HepG2 (cell line): ENCODE results near the gene PSMA3. TPM values are rescaled to one million over a fixed set of nuclear protein-coding genes. Genes with fewer than 3 reads are reported as not detected.

Experiments
- ASH2L ChIP-seq: fragments of 300-600, 200-600 bp; sonication (generic); IDR thresholded peaks from 2 replicates; pipeline ENCODE4 v1.7.0; 2017; ENCODE audit warnings: low read depth, mild to moderate bottlenecking, moderate library complexity, mixed read lengths, low read length; ENCODE audit not compliant: insufficient read length
- CAMTA2 ChIP-seq: sonication (generic); formaldehyde crosslinking; IDR thresholded peaks from 2 replicates; pipeline ENCODE4 v1.4.0; 2020; ENCODE audit warnings: mild to moderate bottlenecking, missing genetic modification reagents, borderline replicate concordance
- CREB1 ChIP-seq, 2 experiments: fragments of 450-650 bp in 1 of 2; IDR thresholded peaks; 2 replicates each; pipeline ENCODE4 v1.6.1; 2016 to 2017; ENCODE audit warnings: control low read depth in 1 of 2, mild to moderate bottlenecking in 1 of 2, missing compliant biosample characterization in 1 of 2, missing genetic modification characterization in 1 of 2
- EP300 ChIP-seq, 3 experiments: sonication (generic) in 1 of 3; formaldehyde crosslinking in 1 of 3; IDR thresholded peaks; 2 replicates each; pipeline versions ENCODE4 v1.5.1 to v1.6.1; 2011 to 2020; ENCODE audit warnings: low read depth in 2 of 3, low read length in 2 of 3, borderline replicate concordance in 1 of 3, improper control_type of control experiment in 1 of 3, mild to moderate bottlenecking in 1 of 3, missing genetic modification reagents in 1 of 3, moderate library complexity in 1 of 3
- ERF ChIP-seq: IDR thresholded peaks from 2 replicates; pipeline ENCODE4 v1.6.1; 2018; ENCODE audit warnings: missing biosample characterization, missing genetic modification reagents
- GABPB1 ChIP-seq: IDR thresholded peaks from 2 replicates; pipeline ENCODE4 v1.6.1; 2016; ENCODE audit warnings: mild to moderate bottlenecking, missing genetic modification reagents, moderate library complexity, missing compliant biosample characterization
- GLI4 ChIP-seq: sonication (generic); formaldehyde crosslinking; IDR thresholded peaks from 2 replicates; pipeline ENCODE4 v1.5.1; 2020; ENCODE audit warnings: missing genetic modification reagents, mild to moderate bottlenecking, moderate library complexity, borderline replicate concordance
- HDAC2 ChIP-seq: sonication (generic); formaldehyde crosslinking; IDR thresholded peaks from 2 replicates; pipeline ENCODE4 v1.4.0; 2020; ENCODE audit warnings: missing genetic modification reagents
- KAT8 ChIP-seq: IDR thresholded peaks from 2 replicates; pipeline ENCODE4 v1.6.1; 2016; ENCODE audit warnings: missing genetic modification reagents, missing compliant biosample characterization
- KLF16 ChIP-seq, 2 experiments: sonication (generic) in 1 of 2; formaldehyde crosslinking in 1 of 2; IDR thresholded peaks; 2 replicates each; pipeline versions ENCODE4 v1.6.1 to v1.8.0; 2016 to 2023; ENCODE audit warnings: missing genetic modification reagents in 2 of 2, missing compliant biosample characterization in 1 of 2
- MAF1 ChIP-seq: sonication (generic); formaldehyde crosslinking; IDR thresholded peaks from 2 replicates; pipeline ENCODE4 v1.5.0; 2020; ENCODE audit warnings: missing genetic modification reagents, borderline replicate concordance
- MEIS2 ChIP-seq: sonication (generic); formaldehyde crosslinking; IDR thresholded peaks from 2 replicates; pipeline ENCODE4 v1.9.0; 2021; ENCODE audit warnings: mild to moderate bottlenecking, missing genetic modification reagents
- MIER2 ChIP-seq: IDR thresholded peaks from 2 replicates; pipeline ENCODE4 v1.6.1; 2016; ENCODE audit warnings: missing biosample characterization, missing genetic modification reagents
- POGZ ChIP-seq: sonication (generic); formaldehyde crosslinking; IDR thresholded peaks from 2 replicates; pipeline ENCODE4 v1.4.0; 2020; ENCODE audit warnings: mild to moderate bottlenecking, missing genetic modification reagents
- RBFOX2 ChIP-seq: fragments of 200-400 bp; formaldehyde crosslinking; IDR thresholded peaks from 2 replicates; pipeline ENCODE4 v1.6.1; 2017; ENCODE audit warnings: low read depth, mild to moderate bottlenecking, low read length
- RXRB ChIP-seq: IDR thresholded peaks from 2 replicates; pipeline ENCODE4 v1.6.1; 2016; ENCODE audit warnings: borderline replicate concordance, missing genetic modification reagents, missing compliant biosample characterization
- SKI ChIP-seq: fragments of 450-650 bp; IDR thresholded peaks from one replicate; pipeline ENCODE4 v1.6.1; 2018; ENCODE audit warnings: mild to moderate bottlenecking; ENCODE audit not compliant: partially characterized antibody
- TCF7 ChIP-seq: sonication (generic); IDR thresholded peaks from 2 replicates; pipeline ENCODE4 v1.6.1; 2016; ENCODE audit warnings: antibody characterized with exemption, low read depth
- ZFP36L2 ChIP-seq: sonication (generic); formaldehyde crosslinking; IDR thresholded peaks from 2 replicates; pipeline ENCODE4 v1.4.0; 2020; ENCODE audit warnings: missing genetic modification reagents
- ZNF317 ChIP-seq: sonication (generic); formaldehyde crosslinking; IDR thresholded peaks from 2 replicates; pipeline ENCODE4 v1.5.0; 2020; ENCODE audit warnings: mild to moderate bottlenecking, missing genetic modification reagents
- ZNF441 ChIP-seq: sonication (generic); formaldehyde crosslinking; IDR thresholded peaks from 2 replicates; pipeline ENCODE4 v1.7.0; 2021; ENCODE audit warnings: missing genetic modification reagents, borderline replicate concordance
- ZNF549 ChIP-seq: sonication (generic); formaldehyde crosslinking; IDR thresholded peaks from 2 replicates; pipeline ENCODE4 v1.5.0; 2020; ENCODE audit warnings: missing genetic modification reagents
- polyA plus RNA-seq, 8 experiments: library from polyadenylated mRNA; depleted of rRNA in 3 of 8; stranded (reverse) in 7 of 8; unstranded in 1 of 8; fragments of >200 nt; fragmentation: Illumina TruSeq in 4 of 8; extraction: Trizol in 4 of 8; gene quantifications; 2 replicates each; pipeline versions ENCODE4 v1.2.1 to v1.2.3, GENCODE V29; 2011 to 2016; ENCODE audit warnings: low read depth in 4 of 8, missing spikeins in 1 of 8, mixed read lengths in 1 of 8; ENCODE audit not compliant: insufficient read depth in 1 of 8
- total RNA-seq, 5 experiments: library from RNA; depleted of rRNA; stranded (reverse); fragments of >200 nt; fragmentation: Illumina TruSeq; extraction: Trizol; gene quantifications; 2 replicates each; pipeline ENCODE4 v1.2.3, GENCODE V29; 2016; ENCODE audit warnings: low read depth in 1 of 5
- TF ChIP-seq, protein P1 (sequence below): sonication (generic); formaldehyde crosslinking; IDR thresholded peaks from 2 replicates; pipeline ENCODE4 v1.4.0; 2020; ENCODE audit warnings: low read depth, mild to moderate bottlenecking, missing genetic modification reagents
- TF ChIP-seq, protein P2 (sequence below): sonication (generic); formaldehyde crosslinking; IDR thresholded peaks from 2 replicates; pipeline ENCODE4 v1.4.0; 2020; ENCODE audit warnings: missing genetic modification reagents, mild to moderate bottlenecking, borderline replicate concordance

The PSMA3 gene
- total and polyA plus RNA-seq, 2 of the 13 experiments (the other 11 are each of a cell fraction or from before 2014, with no cell fraction given): 232 to 275 TPM

DNA sequence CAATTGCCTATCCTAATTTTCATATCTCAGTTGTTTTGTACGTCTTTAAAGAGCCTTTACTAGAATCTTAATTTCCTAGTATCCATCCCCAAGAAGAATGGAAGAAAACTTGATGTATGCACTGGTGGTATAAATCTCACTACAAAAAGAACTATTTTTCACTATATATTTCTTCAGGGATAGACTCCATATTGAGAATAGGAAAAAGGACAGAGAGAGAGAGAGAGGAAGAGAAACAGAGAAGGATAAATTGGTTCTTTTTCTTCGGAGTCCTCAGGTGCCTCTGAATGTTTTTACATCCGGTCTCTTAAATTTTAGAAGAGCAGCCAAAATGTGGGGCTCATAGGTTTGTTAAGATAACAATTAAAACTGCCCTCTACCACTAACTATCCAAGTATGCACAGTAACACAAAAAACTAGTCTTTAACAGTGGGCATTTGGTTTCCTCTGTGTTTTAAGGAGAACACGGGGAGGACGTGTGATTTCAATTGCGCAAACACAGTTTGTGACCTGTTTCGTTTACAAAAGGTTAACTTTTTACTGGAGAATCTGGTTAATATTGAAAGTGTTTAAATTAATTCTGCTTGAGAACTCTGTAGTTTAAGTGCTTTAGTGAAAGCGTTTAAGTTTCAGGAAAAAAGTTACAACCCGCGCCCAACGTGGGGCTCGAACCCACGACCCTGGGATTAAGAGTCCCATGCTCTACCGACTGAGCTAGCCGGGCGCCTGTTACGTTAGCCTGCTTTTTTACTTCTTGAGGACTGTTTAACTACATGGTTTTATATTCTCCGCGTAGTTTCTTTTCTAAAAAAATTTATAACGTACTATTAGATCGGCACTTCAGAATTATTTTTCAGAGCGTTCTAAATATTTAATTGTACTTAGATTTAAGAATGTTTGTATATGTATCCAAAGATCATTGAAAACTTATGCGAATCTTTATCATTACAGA is 5.1 kb upstream of the PSMA3 start (continued):
- TF ChIP-seq, protein P1, sequence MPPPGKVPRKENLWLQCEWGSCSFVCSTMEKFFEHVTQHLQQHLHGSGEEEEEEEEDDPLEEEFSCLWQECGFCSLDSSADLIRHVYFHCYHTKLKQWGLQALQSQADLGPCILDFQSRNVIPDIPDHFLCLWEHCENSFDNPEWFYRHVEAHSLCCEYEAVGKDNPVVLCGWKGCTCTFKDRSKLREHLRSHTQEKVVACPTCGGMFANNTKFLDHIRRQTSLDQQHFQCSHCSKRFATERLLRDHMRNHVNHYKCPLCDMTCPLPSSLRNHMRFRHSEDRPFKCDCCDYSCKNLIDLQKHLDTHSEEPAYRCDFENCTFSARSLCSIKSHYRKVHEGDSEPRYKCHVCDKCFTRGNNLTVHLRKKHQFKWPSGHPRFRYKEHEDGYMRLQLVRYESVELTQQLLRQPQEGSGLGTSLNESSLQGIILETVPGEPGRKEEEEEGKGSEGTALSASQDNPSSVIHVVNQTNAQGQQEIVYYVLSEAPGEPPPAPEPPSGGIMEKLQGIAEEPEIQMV (CRISPR knock-in tag): no peak
- TF ChIP-seq KAT8 (CRISPR knock-in tag) (peak; percentile 44; the same call in 1 of the 2 replicates), ZNF549 (CRISPR knock-in tag) (no peak), KLF16 (CRISPR knock-in tag; IDR thresholded peaks at IDR 0.05) (peak in 1 of 2 experiments; percentile 68; a peak in 2 of 4 replicates), ERF (CRISPR knock-in tag) (peak; percentile 66; the same call in 1 of the 2 replicates), EP300 (IDR thresholded peaks at IDR 0.05; ENCODE audit: low read depth in 2 of 2, low read length in 2 of 2) (no peak), EP300 (CRISPR knock-in tag; IDR thresholded peaks at IDR 0.05; ENCODE audit: borderline replicate concordance) (no peak), MEIS2 (CRISPR knock-in tag) (no peak), POGZ (CRISPR knock-in tag) (peak; percentile 20; the same call in 1 of the 2 replicates), ASH2L (peak; percentile 72), RXRB (CRISPR knock-in tag) (peak; percentile 45; the same call in 1 of the 2 replicates), MIER2 (0 out of 2 replicates have a peak, but pooled peaks have one; percentile 38), GLI4 (CRISPR knock-in tag) (no peak), GABPB1 (CRISPR knock-in tag) (no peak), CREB1 (IDR thresholded peaks at IDR 0.05) (no peak), CREB1 (CRISPR knock-in tag; IDR thresholded peaks at IDR 0.05) (peak; percentile 53; the same call in 1 of the 2 replicates), RBFOX2 (no peak), ZNF441 (CRISPR knock-in tag) (no peak), CAMTA2 (CRISPR knock-in tag) (no peak), HDAC2 (CRISPR knock-in tag) (peak; percentile 57), ZFP36L2 (CRISPR knock-in tag) (no peak), SKI (no peak), TCF7 (no peak), ZNF317 (CRISPR knock-in tag) (0 out of 2 replicates have a peak, but pooled peaks have one; percentile 34), MAF1 (peak; percentile 98)
- TF ChIP-seq, protein P2, sequence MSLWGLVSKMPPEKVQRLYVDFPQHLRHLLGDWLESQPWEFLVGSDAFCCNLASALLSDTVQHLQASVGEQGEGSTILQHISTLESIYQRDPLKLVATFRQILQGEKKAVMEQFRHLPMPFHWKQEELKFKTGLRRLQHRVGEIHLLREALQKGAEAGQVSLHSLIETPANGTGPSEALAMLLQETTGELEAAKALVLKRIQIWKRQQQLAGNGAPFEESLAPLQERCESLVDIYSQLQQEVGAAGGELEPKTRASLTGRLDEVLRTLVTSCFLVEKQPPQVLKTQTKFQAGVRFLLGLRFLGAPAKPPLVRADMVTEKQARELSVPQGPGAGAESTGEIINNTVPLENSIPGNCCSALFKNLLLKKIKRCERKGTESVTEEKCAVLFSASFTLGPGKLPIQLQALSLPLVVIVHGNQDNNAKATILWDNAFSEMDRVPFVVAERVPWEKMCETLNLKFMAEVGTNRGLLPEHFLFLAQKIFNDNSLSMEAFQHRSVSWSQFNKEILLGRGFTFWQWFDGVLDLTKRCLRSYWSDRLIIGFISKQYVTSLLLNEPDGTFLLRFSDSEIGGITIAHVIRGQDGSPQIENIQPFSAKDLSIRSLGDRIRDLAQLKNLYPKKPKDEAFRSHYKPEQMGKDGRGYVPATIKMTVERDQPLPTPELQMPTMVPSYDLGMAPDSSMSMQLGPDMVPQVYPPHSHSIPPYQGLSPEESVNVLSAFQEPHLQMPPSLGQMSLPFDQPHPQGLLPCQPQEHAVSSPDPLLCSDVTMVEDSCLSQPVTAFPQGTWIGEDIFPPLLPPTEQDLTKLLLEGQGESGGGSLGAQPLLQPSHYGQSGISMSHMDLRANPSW (CRISPR knock-in tag): no peak
